ENCODE data around the gene ERLIN1.

DNA sequence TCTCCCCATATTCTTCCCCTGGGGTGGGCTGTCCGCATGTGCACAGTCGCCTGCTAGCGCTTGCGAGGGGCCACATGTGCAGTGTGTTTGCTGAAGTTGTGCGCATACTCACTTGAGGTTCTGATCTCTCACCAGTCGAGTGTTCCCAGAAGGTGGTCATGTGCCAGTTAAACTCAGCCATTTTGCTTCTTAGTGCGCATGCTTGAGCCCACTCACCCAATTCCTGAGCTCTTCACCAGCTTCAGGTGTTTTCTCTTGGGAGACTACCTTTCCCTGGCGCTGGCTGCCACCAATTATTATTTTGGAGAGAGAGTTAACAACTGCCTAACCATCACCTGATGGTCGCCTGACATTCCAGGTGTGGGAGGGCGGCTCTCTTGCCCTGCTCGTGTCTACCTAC, 79.0 kb downstream of the ERLIN1 start:
- TF ChIP-seq, protein P1, sequence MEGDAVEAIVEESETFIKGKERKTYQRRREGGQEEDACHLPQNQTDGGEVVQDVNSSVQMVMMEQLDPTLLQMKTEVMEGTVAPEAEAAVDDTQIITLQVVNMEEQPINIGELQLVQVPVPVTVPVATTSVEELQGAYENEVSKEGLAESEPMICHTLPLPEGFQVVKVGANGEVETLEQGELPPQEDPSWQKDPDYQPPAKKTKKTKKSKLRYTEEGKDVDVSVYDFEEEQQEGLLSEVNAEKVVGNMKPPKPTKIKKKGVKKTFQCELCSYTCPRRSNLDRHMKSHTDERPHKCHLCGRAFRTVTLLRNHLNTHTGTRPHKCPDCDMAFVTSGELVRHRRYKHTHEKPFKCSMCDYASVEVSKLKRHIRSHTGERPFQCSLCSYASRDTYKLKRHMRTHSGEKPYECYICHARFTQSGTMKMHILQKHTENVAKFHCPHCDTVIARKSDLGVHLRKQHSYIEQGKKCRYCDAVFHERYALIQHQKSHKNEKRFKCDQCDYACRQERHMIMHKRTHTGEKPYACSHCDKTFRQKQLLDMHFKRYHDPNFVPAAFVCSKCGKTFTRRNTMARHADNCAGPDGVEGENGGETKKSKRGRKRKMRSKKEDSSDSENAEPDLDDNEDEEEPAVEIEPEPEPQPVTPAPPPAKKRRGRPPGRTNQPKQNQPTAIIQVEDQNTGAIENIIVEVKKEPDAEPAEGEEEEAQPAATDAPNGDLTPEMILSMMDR (IDR thresholded peaks at IDR 0.05; ENCODE audit: borderline replicate concordance, extremely low read depth, low read length, poor library complexity, severe bottlenecking) = no peak
- TF ChIP-seq EZH2 (IDR thresholded peaks at IDR 0.05; ENCODE audit: borderline replicate concordance, low read depth, low read length, severe bottlenecking) = no peak

All from DND-41 (cell line).